HepG2 (cell line): ENCODE data around the gene ALDH4A1. TPM values are rescaled to one million over a fixed set of nuclear protein-coding genes. Genes with fewer than 3 reads are reported as not detected.

Source experiments
- ATAC-seq: fragments of 200-7000 bp; cut with Tn5 transposase; 3 replicates; pipeline ENCODE4 v1.9.1; 2020; ENCODE audit warnings: mild to moderate bottlenecking, moderate library complexity
- BruUV-seq: library from RNA; stranded (reverse); fragments of 400-500 nt; replicated peaks from 2 replicates; lab custom pipeline; 2021; lab: Mats Ljungman, UMichigan
- CTCF ChIA-PET: fragments of 300-600 bp; formaldehyde crosslinking; extraction: SDS; loops from one replicate; lab custom pipeline; 2021; ENCODE audit warnings: low total read pairs, inconsistent platforms, low intra/inter-chr PET ratio; lab: Yijun Ruan, JAX
- POLR2A ChIA-PET: fragments of 350-600 bp; sonication (Branson Sonifier 250); formaldehyde crosslinking; loops from one replicate; lab custom pipeline; 2020; ENCODE audit warnings: antibody characterized with exemption, inconsistent platforms; lab: Yijun Ruan, JAX
- DNase-seq: peaks from one replicate; pipeline ENCODE4 v3.0.0-alpha.2; 2015; ENCODE audit warnings: low spot score
- FAIRE-seq: peaks from 3 replicates; lab custom pipeline; 2011; peaks lifted over from hg19 to GRCh38; lab: Jason Lieb, UNC
- H2AFZ ChIP-seq: one replicate; pipeline ENCODE4 v1.6.1; 2011; ENCODE audit warnings: low read length, inconsistent platforms
- H3K27ac ChIP-seq: fragments of 300-600 bp; 3 replicates; pipeline ENCODE4 v1.8.0; 2011; ENCODE audit warnings: mixed run types, mild to moderate bottlenecking, mixed read lengths, low read length, inconsistent platforms; ENCODE audit not compliant: insufficient read depth; ENCODE audit errors: extremely low read length
- H3K27me3 ChIP-seq, 2 experiments: fragments of 200-600 bp in 1 of 2; 2 replicates in 1 of 2; 3 replicates in 1 of 2; pipeline versions ENCODE4 v1.6.0 to v1.8.0; 2011; ENCODE audit warnings: low read length in 2 of 2, mild to moderate bottlenecking in 2 of 2, moderate library complexity in 2 of 2, inconsistent platforms in 1 of 2; ENCODE audit not compliant: insufficient read depth in 2 of 2, control insufficient read depth in 1 of 2
- H3K36me3 ChIP-seq, 2 experiments: fragments of 200-600 bp in 1 of 2; replicated peaks in 1 of 2; 2 replicates in 1 of 2; 3 replicates in 1 of 2; pipeline versions ENCODE4 v1.5.1 to v1.8.0; 2011; ENCODE audit warnings: low read length in 2 of 2, inconsistent platforms in 1 of 2; ENCODE audit not compliant: insufficient read depth in 2 of 2, control insufficient read depth in 1 of 2
- H3K4me1 ChIP-seq: 2 replicates; pipeline ENCODE4 v1.5.1; 2012; ENCODE audit warnings: low read length, inconsistent platforms; ENCODE audit not compliant: insufficient read depth
- H3K4me2 ChIP-seq: 2 replicates; pipeline ENCODE4 v1.6.0; 2011; ENCODE audit warnings: low read depth, low read length, inconsistent platforms
- H3K4me3 ChIP-seq, 3 experiments: fragments of 200-600 bp in 1 of 3; sonication (generic), shearing (Covaris generic) in 1 of 3; replicated peaks in 1 of 3; 2 replicates each; pipeline ENCODE4 v1.5.1; 2011 to 2016; ENCODE audit warnings: low read length in 3 of 3, inconsistent platforms in 2 of 3, low read depth in 2 of 3, mild to moderate bottlenecking in 2 of 3, control low read depth in 1 of 3, mixed read lengths in 1 of 3; ENCODE audit not compliant: insufficient read depth in 1 of 3
- H3K79me2 ChIP-seq: one replicate; pipeline ENCODE4 v1.6.1; 2011; ENCODE audit warnings: low read length, inconsistent platforms; ENCODE audit not compliant: insufficient read depth
- H3K9ac ChIP-seq: 2 replicates; pipeline ENCODE4 v1.6.0; 2011; ENCODE audit warnings: mild to moderate bottlenecking, low read depth, low read length, inconsistent platforms; ENCODE audit not compliant: insufficient read depth
- H3K9me3 ChIP-seq: 2 replicates; pipeline ENCODE4 v1.5.1; 2012; ENCODE audit warnings: mild to moderate bottlenecking, low read length
- H4K20me1 ChIP-seq: 2 replicates; pipeline ENCODE4 v1.6.0; 2011; ENCODE audit warnings: inconsistent platforms, mild to moderate bottlenecking, low read length, moderate library complexity; ENCODE audit not compliant: insufficient read depth
- NFRKB ChIP-seq: fragments of 450-650 bp; IDR thresholded peaks from 2 replicates; pipeline ENCODE4 v1.6.1; 2017
- NRL ChIP-seq: sonication (generic); formaldehyde crosslinking; IDR thresholded peaks from 2 replicates; pipeline ENCODE4 v1.5.0; 2020; ENCODE audit warnings: missing genetic modification reagents, mild to moderate bottlenecking, moderate library complexity, borderline replicate concordance
- SMARCE1 ChIP-seq: fragments of 450-650 bp; IDR thresholded peaks from 2 replicates; pipeline ENCODE4 v1.6.1; 2017; ENCODE audit warnings: borderline replicate concordance
- ZBTB20 ChIP-seq: sonication (generic); formaldehyde crosslinking; IDR thresholded peaks from 2 replicates; pipeline ENCODE4 v1.8.1; 2023; ENCODE audit warnings: missing genetic modification reagents, low read depth, mild to moderate bottlenecking, borderline replicate concordance
- ZBTB38 ChIP-seq: sonication (generic); formaldehyde crosslinking; IDR thresholded peaks from 2 replicates; pipeline ENCODE4 v1.5.1; 2020; ENCODE audit warnings: mild to moderate bottlenecking, missing genetic modification reagents
- ZMAT3 ChIP-seq: sonication (generic); formaldehyde crosslinking; conservative IDR thresholded peaks from 2 replicates; pipeline ENCODE4 v1.7.0; 2021; ENCODE audit warnings: missing genetic modification reagents
- ZNF12 ChIP-seq: sonication (generic); formaldehyde crosslinking; IDR thresholded peaks from 2 replicates; pipeline ENCODE4 v1.5.0; 2020; ENCODE audit warnings: missing genetic modification reagents
- ZNF629 ChIP-seq: sonication (generic); formaldehyde crosslinking; conservative IDR thresholded peaks from 2 replicates; pipeline ENCODE4 v1.5.0; 2020; ENCODE audit warnings: missing genetic modification reagents
- ZSCAN31 ChIP-seq: sonication (generic); formaldehyde crosslinking; IDR thresholded peaks from 2 replicates; pipeline ENCODE4 v1.5.0; 2020; ENCODE audit warnings: low read depth, mild to moderate bottlenecking, missing genetic modification reagents
- WGBS: methylation state at CpG from one replicate; pipeline ENCODE4 v1.1.6; 2017; ENCODE audit warnings: low lambda C conversion rate; 5-methylcytosine and 5-hydroxymethylcytosine counted together
- in situ Hi-C: cut with HindIII; loops from 2 replicates; pipeline ENCODE4 v1.10.0; 2017; ENCODE audit warnings: low pct_unique_long_range_greater_than_20kb; ENCODE audit not compliant: extremely low pct_ligation_motif_present
- intact Hi-C: fragments of 100-400 bp; cut with micrococcal nuclease; formaldehyde crosslinking; loops from one replicate; pipeline ENCODE4 v1.10.0; 2022; ENCODE audit not compliant: unreplicated experiment
- polyA plus RNA-seq, 8 experiments: library from polyadenylated mRNA; depleted of rRNA in 3 of 8; stranded (reverse) in 7 of 8; unstranded in 1 of 8; fragments of >200 nt; fragmentation: Illumina TruSeq in 4 of 8; extraction: Trizol in 4 of 8; gene quantifications; 2 replicates each; pipeline versions ENCODE4 v1.2.1 to v1.2.3, GENCODE V29; 2011 to 2016; ENCODE audit warnings: low read depth in 4 of 8, missing spikeins in 1 of 8, mixed read lengths in 1 of 8; ENCODE audit not compliant: insufficient read depth in 1 of 8
- total RNA-seq, 5 experiments: library from RNA; depleted of rRNA; stranded (reverse); fragments of >200 nt; fragmentation: Illumina TruSeq; extraction: Trizol; gene quantifications; 2 replicates each; pipeline ENCODE4 v1.2.3, GENCODE V29; 2016; ENCODE audit warnings: low read depth in 1 of 5

The ALDH4A1 gene
- total and polyA plus RNA-seq, 2 of the 13 experiments (the other 11 are each of a cell fraction or from before 2014, with no cell fraction given) = 76.4 to 240 TPM

DNA sequence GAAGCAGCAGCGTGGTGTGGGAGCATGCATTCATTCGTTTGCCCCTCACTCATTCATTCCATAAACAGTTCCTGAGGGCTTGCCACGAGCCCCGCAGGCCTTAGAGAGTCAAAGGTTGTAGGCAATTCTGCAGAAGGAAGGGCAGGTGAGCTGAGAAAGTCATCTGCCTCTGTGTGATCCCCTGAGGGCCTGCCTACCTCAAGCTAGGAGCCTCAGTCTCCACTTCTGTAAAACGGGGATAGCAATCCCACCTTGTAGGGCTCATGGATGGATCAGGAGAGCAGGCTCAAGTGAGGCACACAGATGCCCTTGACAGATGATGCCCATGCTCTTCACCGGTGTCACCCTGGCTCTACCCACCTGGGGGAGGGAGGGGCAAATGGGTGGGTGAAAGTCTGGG, 26.6 kb upstream of the ALDH4A1 start:
- Histone ChIP-seq H3K9me3 (no peaks in the 10 kb centered on the region), H4K20me1 (peaks cover 3% of the 10 kb centered on the region; the same call in 1 of the 2 replicates), H3K4me2 (no peak overlapping the region), H3K36me3 (0 out of 5 replicates have a peak, but pooled peaks cover 0 to 2% of the 10 kb centered on the region in 2 experiments), H3K27ac (no peak overlapping the region), H3K4me1 (peaks cover 27% of the 10 kb centered on the region), H3K4me3 (no peak overlapping the region), H3K27me3 (no peaks in the 10 kb centered on the region), H3K79me2 (peaks cover 32% of the 10 kb centered on the region), H3K9ac (no peak overlapping the region), H2AFZ (no peak overlapping the region)
- FAIRE-seq (no peak), ATAC-seq (no peak), DNase-seq (no peak)
- no TSS peak for BruUV-seq
- WGBS = 92% methylated on average over 2 of the region's 6 CpGs
- intact Hi-C loops (no loop called here), in situ Hi-C loops (no loop called here)
- TF ChIP-seq ZBTB20 (CRISPR knock-in tag) (no peak), ZNF629 (CRISPR knock-in tag) (peak; percentile 63)
- POLR2A ChIA-PET = interaction anchor here (1.1 kb wide), 1 partner anchor 20 kb away, joined by 3 read pairs; no protein-coding TSS in a partner anchor
- CTCF ChIA-PET = no interaction called here

DNA sequence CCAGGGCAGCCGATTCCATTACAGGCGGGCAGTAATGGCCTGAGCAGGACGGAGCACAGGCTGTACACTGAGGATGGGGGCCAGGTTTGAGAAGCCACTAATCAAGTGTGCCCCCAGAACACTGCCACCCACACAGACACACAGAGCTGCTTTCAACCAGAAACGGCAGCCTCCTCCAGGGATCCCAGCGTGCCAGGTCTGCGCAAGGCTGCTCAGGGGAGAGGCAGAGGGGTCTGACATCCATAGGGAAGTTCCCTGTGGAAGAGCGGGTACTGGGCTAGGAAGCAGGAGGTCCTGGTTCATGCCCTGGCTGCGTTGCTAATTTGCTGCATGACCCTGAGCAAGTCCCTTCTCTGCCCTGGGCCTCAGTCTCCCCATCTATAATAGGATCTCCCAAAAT, 26.1 kb upstream of the ALDH4A1 start:
- H3K36me3 ChIP-seq = 0 out of 5 replicates have a peak, but pooled peaks cover 0 to 2% of the 10 kb centered on the region in 2 experiments
- no peak overlapping the region for H3K4me3 ChIP-seq
- DNase-seq = no peak
- no peak overlapping the region for H3K4me2 ChIP-seq
- FAIRE-seq = no peak
- H3K9ac ChIP-seq = no peak overlapping the region
- ChIA-PET CTCF (no interaction called here), POLR2A (no interaction called here)
- WGBS = 98% methylated on average over 5 of the region's 8 CpGs
- intact Hi-C loops = no loop called here
- ATAC-seq = no peak
- H2AFZ ChIP-seq = no peak overlapping the region
- peaks cover 3% of the 10 kb centered on the region; the same call in 1 of the 2 replicates for H4K20me1 ChIP-seq
- H3K4me1 ChIP-seq = peaks cover 33% of the 10 kb centered on the region
- no peaks in the 10 kb centered on the region for H3K27me3 ChIP-seq
- H3K27ac ChIP-seq = no peak overlapping the region
- in situ Hi-C loops = no loop called here
- H3K9me3 ChIP-seq = no peaks in the 10 kb centered on the region
- TF ChIP-seq NFRKB (no peak), NRL (CRISPR knock-in tag) (no peak), SMARCE1 (no peak), ZMAT3 (CRISPR knock-in tag) (no peak), ZSCAN31 (CRISPR knock-in tag) (no peak), ZBTB38 (no peak), ZNF12 (CRISPR knock-in tag) (no peak)
- peaks cover 32% of the 10 kb centered on the region for H3K79me2 ChIP-seq
- BruUV-seq = no TSS peak
